ENCODE measurements around the gene SEMA3D.

Gene SEMA3D

DNA sequence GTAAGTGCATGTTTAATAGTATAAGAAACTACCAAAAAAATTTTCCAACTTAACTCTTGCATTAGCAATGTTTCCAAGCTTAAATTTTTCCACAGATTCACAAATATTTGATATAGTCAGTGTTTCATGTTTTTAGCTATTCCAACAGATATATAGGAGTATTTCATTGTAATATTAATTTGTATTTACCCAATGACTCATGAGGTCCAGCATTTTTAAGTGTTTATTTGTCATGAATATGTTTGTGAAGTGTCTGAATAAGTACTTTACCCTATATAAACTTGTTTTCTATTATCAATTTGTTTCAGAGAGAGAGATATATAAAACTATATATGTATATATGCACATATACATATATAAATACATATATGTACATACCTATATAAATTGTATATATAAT is 71.0 kb downstream of the SEMA3D start:
- DNase-seq = no peak

DNA sequence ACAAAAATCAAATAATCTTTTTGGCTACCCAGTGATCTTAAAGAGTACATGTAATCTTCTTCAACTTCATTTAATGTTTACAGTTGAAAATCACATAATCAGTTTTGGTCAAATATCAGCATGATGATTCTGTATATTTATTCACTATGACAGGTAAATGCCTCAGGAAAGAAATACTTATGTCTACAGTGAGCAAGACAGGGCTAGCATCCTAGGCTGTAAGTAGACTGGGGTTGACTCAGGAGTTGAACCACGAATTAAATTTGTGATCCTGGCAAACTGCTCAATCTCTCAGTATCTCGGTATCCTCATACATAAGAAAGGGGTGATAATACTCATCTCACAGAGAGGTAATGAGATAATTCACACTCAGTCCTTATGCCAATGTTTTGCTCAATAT is 71.8 kb downstream of the SEMA3D start:
- DNase-seq = no peak

DNA sequence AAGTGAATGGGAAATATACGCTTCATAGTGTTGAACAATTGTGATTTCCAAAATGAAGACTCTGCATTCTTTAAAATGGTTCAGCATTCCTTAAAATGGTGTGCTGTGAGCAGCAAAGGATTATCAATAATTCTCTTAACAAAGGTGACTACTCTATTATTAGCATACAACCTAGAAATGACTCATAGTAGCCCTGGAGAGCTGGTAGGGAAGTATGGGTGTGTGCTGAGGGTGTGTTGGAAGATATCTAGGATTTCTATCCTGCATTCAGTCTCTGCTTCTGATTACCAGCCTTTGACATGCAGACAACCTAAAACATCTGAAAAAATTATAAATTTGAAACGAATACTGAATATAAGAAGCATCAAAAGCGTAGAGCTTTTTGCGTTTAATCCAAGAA is 72.5 kb downstream of the SEMA3D start:
- DNase-seq = no peak

DNA sequence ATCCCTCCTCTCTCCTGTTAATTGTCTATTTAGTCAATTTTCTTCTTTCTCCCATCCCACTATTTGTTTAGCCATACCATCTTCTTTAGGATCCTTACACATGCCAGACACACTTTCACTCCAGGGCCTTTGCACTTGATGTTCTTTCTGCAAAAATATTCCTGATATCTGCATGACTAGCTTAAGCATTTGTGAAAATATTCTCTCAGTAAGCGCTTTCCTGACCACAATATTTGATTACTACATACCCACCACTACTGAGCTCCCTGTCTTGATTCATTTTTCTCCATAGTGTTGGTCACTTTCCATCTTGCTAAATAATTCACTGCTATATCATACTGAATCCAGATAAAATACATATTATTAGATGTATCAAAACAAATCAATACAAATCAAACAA is 75.1 kb downstream of the SEMA3D start:
- no peak for DNase-seq

DNA sequence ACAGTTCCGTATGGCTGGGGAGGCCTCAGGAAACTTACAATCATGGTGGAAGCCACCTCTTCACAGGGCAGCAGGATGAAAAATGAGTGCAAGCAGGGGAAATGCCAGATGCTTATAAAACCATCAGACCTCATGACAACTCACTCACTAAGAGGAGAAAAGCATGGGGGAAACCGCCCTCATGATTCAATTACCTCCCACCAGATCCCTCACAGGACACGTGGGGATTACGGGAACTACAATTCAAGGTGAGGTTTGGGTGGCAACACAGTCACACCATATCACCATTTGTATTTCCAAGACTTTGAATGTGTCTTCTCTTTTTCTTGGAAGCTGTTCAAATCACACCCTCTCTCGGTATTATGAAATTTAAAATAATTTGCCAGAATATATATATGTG is 80.1 kb downstream of the SEMA3D start:
- DNase-seq = no peak

DNA sequence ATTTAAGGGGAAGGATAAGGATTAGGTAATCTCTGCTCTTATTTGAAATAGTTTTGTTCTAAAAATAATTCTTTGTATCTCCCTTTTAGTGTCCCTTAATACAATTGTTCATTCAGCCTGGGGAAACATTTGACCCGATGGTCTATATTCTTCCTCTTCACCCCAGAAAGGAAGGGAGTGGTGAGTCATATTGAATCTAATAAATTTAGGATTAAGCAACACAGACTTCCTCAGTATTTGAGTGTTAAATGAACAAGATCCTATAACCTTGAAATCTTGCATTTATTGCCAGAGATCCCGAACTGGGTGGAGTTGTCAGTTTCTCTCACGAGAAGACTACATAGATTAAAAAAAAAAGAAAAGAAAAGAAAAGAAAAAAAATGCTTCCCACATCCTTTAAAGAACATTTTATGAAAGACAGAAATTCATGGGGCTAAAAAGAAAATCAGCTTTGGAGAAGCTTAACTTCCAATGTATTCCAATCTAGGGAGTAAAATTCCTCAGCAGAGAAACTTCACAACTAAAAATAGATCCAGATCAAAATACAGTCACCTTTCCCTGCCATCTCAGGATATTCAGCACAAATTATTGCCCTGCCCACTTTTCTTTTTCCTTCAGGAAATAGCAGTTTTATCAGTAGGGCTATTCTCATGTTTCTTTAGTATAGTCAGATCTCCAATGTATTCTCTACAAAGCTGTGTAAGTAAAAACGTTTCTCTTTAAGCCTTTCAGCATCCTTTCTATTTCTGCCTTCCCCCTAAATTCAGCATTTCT is 82.2 kb downstream of the SEMA3D start:
- DNase-seq = no peak

DNA sequence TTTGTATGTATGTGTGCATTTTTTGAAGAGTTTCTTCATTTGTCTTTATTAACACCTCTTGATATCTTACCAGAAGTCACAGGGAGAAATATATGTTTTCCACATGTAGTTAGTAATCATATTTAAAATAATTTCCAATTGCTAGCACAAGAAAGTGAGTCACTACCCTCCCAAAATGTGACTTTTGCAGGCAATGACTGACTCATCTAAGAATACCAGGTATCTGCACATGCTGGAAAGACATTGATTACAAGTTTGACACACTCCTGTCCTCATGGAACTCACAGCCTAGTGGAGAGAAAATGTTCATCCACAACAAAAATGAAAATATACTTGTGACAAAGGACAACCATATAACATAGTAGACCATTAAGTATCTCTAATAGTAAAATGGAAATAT is 82.9 kb downstream of the SEMA3D start:
- DNase-seq = no peak

DNA sequence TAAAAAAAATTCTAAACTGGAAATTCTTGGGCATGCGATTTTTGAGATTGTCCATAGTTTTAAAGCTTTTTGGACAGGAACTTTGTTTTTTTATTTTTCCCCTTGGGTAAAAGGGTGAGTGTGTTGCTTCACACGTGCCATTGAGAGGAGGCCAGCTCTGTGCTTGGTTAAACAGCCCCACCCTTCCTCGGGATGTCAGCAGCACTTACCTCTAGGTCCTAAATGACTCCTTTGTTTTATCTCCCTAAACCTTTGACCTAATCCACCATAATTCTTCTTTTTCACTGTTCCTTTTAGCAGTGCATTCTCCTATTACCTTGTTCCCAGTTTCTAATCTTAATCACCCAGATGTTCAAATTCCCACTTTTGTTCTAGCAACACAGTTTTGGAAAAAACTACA is 83.5 kb downstream of the SEMA3D start:
- no peak for DNase-seq

DNA sequence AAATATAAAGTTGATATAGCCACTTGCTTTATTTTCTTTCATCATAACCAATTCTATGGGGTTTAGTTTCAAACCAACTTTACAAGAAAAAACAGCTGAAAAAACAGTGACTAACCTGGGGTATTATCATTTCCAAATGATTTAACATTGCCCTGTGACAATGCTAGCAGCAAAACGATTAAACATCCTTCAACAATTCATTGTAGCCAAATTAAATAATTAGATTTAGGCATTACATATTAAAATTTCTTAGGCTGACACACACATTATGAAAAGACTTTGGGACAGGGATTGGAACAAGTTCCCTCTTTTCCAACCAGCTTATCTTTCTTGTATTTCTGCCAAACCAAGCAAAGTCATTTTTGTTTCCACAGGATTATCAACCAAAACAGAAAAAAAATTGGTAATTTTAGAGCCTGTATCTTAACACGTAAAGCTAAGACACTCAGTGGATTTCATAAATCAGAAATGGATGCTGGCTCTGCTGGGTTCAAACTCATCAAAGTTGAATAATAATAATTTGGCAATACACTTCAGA is 84.0 kb downstream of the SEMA3D start:
- no peak for DNase-seq

DNA sequence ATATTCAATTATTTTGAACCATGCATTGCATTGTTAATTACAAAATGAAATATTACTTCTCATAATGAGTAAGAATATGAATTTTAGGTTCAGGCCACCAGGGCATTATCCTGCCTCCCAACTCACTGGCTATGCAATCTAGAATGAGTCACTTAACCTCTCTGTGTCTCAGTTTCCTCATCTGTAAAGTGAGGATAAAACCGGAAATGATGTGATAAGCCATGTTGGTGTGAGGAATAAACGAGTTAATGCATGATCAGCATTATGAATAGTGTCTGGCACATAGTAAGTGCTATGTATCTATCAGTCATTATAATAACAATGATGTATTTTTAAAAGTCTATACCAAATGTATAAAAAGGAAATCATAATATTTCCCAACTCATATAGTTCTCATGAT is 85.5 kb downstream of the SEMA3D start:
- no peak for DNase-seq

DNA sequence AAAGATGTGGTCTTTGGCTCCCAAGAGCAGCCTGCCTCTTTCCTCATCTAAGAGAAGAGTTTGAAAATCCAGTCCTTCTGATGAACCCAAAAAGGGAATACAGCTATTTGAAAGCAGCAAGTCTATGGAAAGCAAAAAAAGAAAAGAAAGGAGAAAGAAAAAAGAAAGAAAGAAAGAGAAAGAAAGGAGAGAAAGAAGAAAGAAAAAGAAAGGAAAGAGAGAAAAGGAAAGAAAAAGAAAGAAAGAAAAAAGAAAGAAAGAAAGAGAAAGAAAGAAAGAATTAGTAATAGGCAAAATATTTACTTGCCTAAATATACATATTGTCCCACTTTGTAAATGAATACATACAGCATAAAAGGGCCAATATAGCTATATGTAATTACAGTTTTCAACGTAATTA is 89.0 kb downstream of the SEMA3D start:
- DNase-seq = no peak

DNA sequence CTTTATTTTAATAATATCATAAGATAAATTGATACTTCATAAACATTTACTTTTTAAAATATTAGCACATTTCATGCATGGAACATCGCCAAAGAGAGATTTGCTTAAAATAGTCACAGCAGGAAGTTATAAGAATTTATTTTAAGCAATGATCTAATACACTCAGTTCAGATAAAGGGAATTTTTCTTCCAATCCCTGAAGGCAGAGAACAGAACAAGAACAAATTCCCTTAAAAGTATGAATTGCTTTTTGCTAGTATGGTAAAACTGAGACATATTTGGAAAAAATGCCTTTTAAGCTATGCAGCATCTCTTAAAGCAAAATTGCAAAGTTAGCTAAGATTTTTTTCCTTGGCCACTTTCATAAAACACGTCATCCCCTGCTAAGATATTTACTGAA is 91.0 kb downstream of the SEMA3D start:
- no peak for DNase-seq

DNA sequence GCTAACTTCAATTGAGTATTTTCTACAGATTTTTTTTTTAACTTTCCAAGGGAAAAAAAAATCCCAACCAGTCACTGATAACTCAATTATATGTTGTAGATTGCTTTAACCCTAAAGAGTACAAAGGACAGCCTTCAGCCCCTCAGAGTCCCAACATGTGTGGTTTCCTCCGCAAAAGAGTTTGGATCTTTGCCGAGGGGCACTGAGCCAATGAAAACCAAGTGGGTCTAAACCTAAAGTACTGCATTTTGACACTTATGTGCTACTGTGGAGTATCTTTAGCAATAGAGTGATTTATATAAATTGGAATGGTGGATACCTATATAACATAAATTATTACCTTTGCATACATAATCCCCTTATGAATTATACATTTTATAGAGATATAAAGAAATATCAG is 91.5 kb downstream of the SEMA3D start:
- no peak for DNase-seq

DNA sequence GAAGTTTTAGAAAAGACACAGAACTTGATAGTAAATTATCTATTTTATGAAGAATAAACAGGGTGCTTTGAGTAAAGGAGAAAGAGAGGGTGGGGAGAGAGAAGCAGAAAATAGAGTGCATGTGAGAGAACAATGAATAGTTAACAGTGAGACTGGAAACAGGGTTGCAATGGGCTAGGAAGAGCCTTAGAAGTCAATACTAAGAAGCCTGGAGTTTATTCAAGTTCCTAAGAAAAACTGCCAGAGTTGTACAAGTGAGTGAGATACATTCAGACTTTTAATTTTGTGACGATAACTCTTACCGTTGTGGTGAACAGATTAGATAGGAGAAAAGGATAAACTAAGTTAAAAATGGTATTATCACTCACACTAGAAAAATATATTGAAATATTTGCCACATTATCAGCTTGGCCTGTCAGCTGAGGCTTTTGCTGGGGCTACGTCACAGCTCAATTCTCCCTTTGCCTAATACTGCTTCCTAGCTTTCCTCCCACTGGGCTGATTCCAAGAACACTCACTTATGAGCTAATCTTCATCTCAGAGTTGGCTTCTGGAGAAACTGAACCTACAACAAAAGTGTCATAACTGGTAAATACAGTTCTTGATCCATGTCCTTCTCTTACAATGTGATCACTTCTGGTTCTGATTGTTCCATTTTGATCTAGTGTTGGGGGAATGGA is 92.7 kb downstream of the SEMA3D start:
- DNase-seq = no peak

DNA sequence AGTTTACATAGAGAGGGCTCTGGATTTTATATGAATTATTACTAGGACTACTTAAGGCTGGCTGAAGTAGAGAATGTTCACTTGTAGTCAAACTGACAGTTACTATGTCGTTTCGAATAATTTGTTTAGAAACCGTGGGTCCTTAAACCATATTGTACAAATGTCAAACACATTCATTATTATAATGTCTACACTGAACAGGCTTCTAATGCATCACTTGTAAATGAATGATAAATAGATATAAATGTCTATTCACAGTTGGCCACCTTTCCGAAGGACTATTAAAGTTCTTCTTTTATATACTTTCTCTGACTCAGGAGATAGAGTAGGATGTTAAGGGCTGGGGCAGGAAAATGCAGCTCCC is 95.3 kb downstream of the SEMA3D start:
- no peak for DNase-seq

DNA sequence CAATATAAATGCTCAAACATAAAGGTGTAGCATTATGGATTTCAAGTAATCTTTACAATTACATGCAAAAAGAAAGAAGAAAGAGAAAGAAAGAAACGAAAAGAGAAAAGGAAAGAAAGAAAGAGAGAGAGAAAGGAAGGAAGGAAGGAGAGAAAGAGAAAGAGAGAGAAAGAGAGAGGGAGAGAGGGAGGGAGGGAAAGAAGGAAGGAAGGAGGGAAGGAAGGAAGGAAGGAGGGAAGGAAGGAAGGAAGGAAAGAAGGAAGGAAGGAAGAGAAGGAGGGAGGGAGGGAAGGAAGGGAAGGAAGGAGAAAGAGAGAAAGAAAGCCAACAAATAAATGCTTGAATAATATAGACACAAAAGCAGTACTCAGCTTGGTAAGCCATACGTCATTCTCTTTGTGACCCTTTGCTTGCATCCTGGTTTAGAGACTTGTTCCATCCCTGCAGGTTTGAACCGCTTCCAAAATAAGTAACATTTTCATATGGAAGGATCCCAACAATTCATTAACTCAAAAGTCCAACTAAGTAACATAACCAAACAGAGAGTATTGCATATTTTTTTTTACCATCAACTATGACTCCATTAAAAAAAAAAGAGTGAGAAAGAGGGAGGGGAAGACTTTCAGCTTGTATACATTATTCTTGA is 95.8 kb downstream of the SEMA3D start:
- DNase-seq = no peak

DNA sequence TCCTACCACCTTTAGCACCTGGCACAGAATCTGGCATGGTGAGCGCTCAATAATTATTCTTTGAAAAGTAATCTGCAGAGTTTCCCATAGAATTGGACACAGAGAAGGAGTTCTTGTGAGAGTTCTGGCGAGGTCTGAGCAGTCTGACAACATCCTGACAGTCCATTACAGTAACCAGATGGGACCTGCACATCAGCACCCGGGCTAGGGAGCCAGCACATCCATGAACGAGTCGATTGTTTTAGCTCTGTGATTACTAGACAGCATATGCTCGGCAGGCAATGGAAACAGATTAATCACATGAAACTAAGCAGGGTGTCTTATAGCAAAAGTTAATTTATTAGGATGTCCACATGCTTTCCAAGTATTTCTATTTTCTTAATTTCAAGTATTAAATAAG is 96.7 kb downstream of the SEMA3D start:
- DNase-seq = no peak

DNA sequence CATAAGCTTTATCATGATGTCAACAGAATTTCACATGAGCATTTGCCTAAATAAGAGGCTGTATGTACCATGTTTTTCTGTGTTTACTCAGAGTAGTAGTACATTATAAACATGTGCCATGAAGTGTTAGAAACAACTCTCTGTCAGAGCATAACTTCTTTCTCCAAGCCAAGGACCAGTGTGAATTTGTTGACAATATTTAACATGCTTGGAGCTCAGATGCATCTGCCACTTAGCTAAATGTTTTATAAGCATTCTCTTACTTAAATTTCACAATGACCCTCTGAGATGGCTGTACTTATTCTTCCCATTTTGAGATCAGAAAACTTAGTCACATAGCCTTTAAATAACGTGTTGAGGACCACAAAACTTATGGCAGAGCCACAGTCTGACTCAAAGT is 105.0 kb downstream of the SEMA3D start:
- DNase-seq = no peak

DNA sequence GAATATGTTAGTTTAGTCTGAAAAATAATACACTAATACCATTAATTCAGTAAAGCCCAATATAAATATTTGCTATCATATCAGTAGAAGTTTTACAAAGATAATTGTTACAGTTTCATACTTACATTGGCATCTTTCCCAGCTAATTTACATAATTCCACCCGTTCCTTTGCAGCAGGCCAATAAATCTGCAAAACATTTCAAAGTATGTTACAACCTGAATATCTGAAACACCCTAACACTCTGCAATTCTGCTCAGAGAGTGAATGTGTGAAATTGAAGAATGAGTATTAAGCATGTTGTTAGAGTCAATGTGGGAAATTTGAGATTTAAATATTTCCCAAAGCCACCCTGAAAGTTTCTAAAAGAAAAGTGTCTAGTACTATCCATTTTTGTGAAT is 105.5 kb downstream of the SEMA3D start:
- DNase-seq = no peak

DNA sequence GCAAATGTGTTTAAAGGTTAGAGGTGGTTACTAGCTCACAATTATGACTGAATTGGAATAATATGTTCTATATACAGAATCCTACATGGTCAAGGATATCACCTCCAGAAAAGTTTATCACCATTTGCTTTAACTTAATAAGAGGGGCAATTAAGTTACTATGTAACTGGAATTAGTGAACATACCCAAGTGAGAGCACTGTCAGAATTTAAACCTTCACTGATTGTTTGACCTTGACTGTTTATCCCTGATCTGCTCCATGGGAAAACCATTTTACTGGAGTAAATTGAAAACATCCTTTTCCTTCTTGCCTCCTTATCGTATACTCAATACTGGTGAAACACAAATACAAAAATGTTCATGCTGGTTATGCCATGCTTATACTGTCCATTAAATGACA is 107.4 kb downstream of the SEMA3D start:
- no peak for DNase-seq

DNA sequence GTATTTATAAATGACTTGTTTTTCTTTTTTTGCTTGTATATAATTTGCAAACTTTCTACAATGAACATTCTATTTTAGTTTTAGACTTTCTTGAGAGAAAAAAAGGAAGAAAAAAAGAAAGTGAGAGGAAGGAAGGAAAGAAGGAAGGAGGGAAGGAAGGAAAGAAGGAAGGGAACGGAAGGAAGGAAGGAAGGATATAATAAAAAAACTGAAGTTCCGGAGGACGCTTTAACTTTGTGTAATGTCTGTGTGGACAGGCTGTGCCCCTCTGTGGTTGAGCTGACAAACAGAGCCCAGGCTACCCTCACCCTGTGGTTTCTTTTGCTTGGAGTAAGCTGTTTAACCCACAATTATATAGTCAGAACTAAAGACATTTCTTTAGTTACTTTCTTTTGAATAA is 108.7 kb downstream of the SEMA3D start:
- DNase-seq = no peak

DNA sequence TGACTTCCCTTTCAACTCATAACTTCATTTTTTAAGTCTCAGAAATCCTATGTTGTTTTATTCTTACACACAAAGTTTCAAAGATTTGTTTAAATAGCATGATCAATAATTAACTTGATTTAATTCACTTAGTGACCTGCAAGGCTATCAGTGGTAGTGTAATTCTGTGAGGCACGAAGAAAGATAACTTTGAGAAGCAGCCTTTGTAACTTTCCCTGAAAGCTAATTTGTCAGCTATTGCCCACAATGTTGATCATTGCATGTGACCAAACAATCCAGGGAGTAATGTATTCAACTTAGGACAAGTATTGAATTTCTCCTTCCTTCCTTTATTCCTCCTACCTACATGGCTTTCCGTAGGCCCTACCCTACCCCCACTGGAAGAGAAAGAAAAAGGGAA is 111.0 kb downstream of the SEMA3D start:
- no peak for DNase-seq

DNA sequence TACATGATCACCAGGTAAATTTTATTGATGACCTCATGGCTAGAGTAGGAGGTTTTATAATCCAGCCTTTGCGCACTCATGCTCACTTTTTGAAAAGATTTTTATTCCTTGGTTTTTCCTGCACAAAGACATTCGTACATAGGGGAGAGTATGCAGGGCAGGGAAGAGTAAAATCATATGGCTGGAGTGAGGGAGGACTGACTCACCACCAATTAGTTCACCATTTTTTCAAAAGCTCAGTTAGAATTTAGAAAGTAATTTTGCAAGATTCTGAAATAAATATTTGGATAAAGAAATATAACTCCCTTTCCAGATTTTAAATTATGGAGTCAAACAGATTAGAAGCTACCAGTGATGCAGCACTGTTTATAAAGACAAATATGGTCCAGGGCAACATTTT is 111.9 kb downstream of the SEMA3D start:
- no peak for DNase-seq

DNA sequence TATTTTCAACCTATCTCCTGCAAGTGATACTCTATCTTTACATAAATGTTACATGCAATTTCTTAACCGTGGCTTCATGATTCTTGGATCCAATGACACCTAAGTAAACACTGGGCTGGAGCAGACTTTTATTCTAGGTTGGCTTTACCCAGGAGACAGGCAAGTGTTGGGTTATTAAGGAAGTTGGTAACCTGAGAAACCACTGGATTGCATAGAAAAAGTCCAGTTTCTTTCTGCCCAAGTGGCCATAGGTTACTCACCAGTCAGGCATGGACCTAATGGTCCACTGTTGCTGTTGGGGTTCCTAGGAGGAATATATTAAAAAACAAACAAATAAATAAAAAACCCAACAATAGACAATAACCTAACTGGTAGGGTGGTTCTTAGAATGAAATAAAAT is 112.8 kb downstream of the SEMA3D start:
- no peak for DNase-seq
